Measurements from ENCODE around the gene PMEL. TPM values are rescaled to one million over a fixed set of nuclear protein-coding genes. Genes with fewer than 3 reads are reported as not detected.
"Not testable (repeated sequence)": the region's sequence is repeated elsewhere in the genome, so short reads cannot be mapped to it uniquely, and the experiment has no call there.

The PMEL gene
- total RNA-seq, 1 experiment from 2014 or later, result 1.3 TPM

GRCh38 chr12:55925870-55926737 lies 39.7 kb downstream of the PMEL start:
- DNase-seq (ENCODE audit: extremely low read depth, low read depth), result no peak

GRCh38 chr12:55925371-55925770 lies 40.5 kb downstream of the PMEL start:
- no peak for DNase-seq (ENCODE audit: extremely low read depth, low read depth)

- not testable (repeated sequence) for DNase-seq (ENCODE audit: extremely low read depth, low read depth)
These were observed 42.2 kb downstream of the PMEL start for GRCh38 chr12:55923648-55924047.

- no peak for DNase-seq (ENCODE audit: extremely low read depth, low read depth)
These were observed 43.7 kb downstream of the PMEL start for GRCh38 chr12:55922126-55922525.

GRCh38 chr12:55919032-55919431 lies 46.8 kb downstream of the PMEL start:
- DNase-seq (ENCODE audit: extremely low read depth, low read depth), result not testable (repeated sequence)

- no peak for DNase-seq (ENCODE audit: extremely low read depth, low read depth)
These were observed 50.4 kb downstream of the PMEL start for GRCh38 chr12:55915482-55915859.

GRCh38 chr12:55912908-55913307 lies 52.9 kb downstream of the PMEL start:
- no peak for DNase-seq (ENCODE audit: extremely low read depth, low read depth)

GRCh38 chr12:55909513-55909884 lies 56.3 kb downstream of the PMEL start:
- DNase-seq (ENCODE audit: extremely low read depth, low read depth), result no peak

- DNase-seq (ENCODE audit: extremely low read depth, low read depth), result no peak
These were observed 56.9 kb downstream of the PMEL start for GRCh38 chr12:55908726-55909512.

- no peak for DNase-seq (ENCODE audit: extremely low read depth, low read depth)
These were observed 59.8 kb downstream of the PMEL start for GRCh38 chr12:55906056-55906455.

Other genes starting within 250 kb of the PMEL start
- 66.7 and 69.8 TPM in 2 replicates for gene BLOC1S1, start 250.0 kb downstream of the PMEL start, total RNA-seq (2014; rRNA removed; shearing (Covaris generic))
- 2.4 and 3.0 TPM in 2 replicates for gene RDH5, start 245.6 kb downstream of the PMEL start, total RNA-seq (2014; rRNA removed; shearing (Covaris generic))
- gene CD63, start 237.0 kb downstream of the PMEL start, total RNA-seq (2014; rRNA removed; shearing (Covaris generic)), result 434 and 500 TPM in 2 replicates
- gene GDF11, start 222.9 kb downstream of the PMEL start, total RNA-seq (2014; rRNA removed; shearing (Covaris generic)), result 1.0 and 2.0 TPM in 2 replicates
- gene SARNP, start 148.3 kb downstream of the PMEL start, total RNA-seq (2014; rRNA removed; shearing (Covaris generic)), result 122 and 140 TPM in 2 replicates
- 32.8 and 37.8 TPM in 2 replicates for gene ORMDL2, start 148.0 kb downstream of the PMEL start, total RNA-seq (2014; rRNA removed; shearing (Covaris generic))
- 25.8 and 32.2 TPM in 2 replicates for gene DNAJC14, start 136.5 kb downstream of the PMEL start, total RNA-seq (2014; rRNA removed; shearing (Covaris generic))
- not detected in 2 replicates for gene MMP19, start 123.1 kb downstream of the PMEL start, total RNA-seq (2014; rRNA removed; shearing (Covaris generic))
- gene PYM1, start 38.1 kb downstream of the PMEL start, total RNA-seq (2014; rRNA removed; shearing (Covaris generic)), result 33.0 and 33.1 TPM in 2 replicates
- gene DGKA, start 34.9 kb downstream of the PMEL start, total RNA-seq (2014; rRNA removed; shearing (Covaris generic)), result 14.1 and 15.5 TPM in 2 replicates
- gene CDK2, start 788 bp upstream of the PMEL start, total RNA-seq (2014; rRNA removed; shearing (Covaris generic)), result 31.6 and 31.7 TPM in 2 replicates
- gene RAB5B, start 8.0 kb upstream of the PMEL start, total RNA-seq (2014; rRNA removed; shearing (Covaris generic)), result 37.6 and 39.4 TPM in 2 replicates
- 9.7 and 10.4 TPM in 2 replicates for gene SUOX, start 31.2 kb upstream of the PMEL start, total RNA-seq (2014; rRNA removed; shearing (Covaris generic))
- 1.5 and 1.6 TPM in 2 replicates for gene IKZF4, start 55.0 kb upstream of the PMEL start, total RNA-seq (2014; rRNA removed; shearing (Covaris generic))
- 314 and 346 TPM in 2 replicates for gene RPS26, start 75.9 kb upstream of the PMEL start, total RNA-seq (2014; rRNA removed; shearing (Covaris generic))
- 0.78 and 1.1 TPM in 2 replicates for gene ERBB3, start 114.1 kb upstream of the PMEL start, total RNA-seq (2014; rRNA removed; shearing (Covaris generic))
- 357 and 358 TPM in 2 replicates for gene PA2G4, start 138.5 kb upstream of the PMEL start, total RNA-seq (2014; rRNA removed; shearing (Covaris generic))
- gene RPL41, start 150.6 kb upstream of the PMEL start, total RNA-seq (2014; rRNA removed; shearing (Covaris generic)), result 5,100 and 5,114 TPM in 2 replicates
- gene ZC3H10, start 152.2 kb upstream of the PMEL start, total RNA-seq (2014; rRNA removed; shearing (Covaris generic)), result 4.8 and 5.3 TPM in 2 replicates
- 93.2 and 108 TPM in 2 replicates for gene ESYT1, start 162.2 kb upstream of the PMEL start, total RNA-seq (2014; rRNA removed; shearing (Covaris generic))
- 41.4 and 50.0 TPM in 2 replicates for gene MYL6B, start 186.5 kb upstream of the PMEL start, total RNA-seq (2014; rRNA removed; shearing (Covaris generic))
- 563 and 566 TPM in 2 replicates for gene MYL6, start 192.3 kb upstream of the PMEL start, total RNA-seq (2014; rRNA removed; shearing (Covaris generic))
- gene SMARCC2, start 223.4 kb upstream of the PMEL start, total RNA-seq (2014; rRNA removed; shearing (Covaris generic)), result 26.2 and 28.9 TPM in 2 replicates

Data from NCI-H460 (cell line).